Keratinocyte (primary cell): Measurements from ENCODE around the gene ZBTB49.

Experiments
- EZH2 ChIP-seq: IDR thresholded peaks from one replicate; pipeline ENCODE4 v1.6.1; 2012; ENCODE audit warnings: inconsistent platforms, mild to moderate bottlenecking, low read length, moderate library complexity
- TF ChIP-seq, protein P1 (sequence below), 3 experiments: IDR thresholded peaks in 1 of 3; conservative IDR thresholded peaks in 1 of 3; optimal IDR thresholded peaks in 1 of 3; 2 replicates in 2 of 3; 3 replicates in 1 of 3; pipeline versions ENCODE3 to v1.5.1; 2011; ENCODE audit warnings: low read length in 3 of 3, mild to moderate bottlenecking in 3 of 3, moderate library complexity in 2 of 3, control low read depth in 1 of 3, inconsistent platforms in 1 of 3; ENCODE audit not compliant: insufficient read depth in 2 of 3; ENCODE audit errors: extremely low read depth in 1 of 3

DNA sequence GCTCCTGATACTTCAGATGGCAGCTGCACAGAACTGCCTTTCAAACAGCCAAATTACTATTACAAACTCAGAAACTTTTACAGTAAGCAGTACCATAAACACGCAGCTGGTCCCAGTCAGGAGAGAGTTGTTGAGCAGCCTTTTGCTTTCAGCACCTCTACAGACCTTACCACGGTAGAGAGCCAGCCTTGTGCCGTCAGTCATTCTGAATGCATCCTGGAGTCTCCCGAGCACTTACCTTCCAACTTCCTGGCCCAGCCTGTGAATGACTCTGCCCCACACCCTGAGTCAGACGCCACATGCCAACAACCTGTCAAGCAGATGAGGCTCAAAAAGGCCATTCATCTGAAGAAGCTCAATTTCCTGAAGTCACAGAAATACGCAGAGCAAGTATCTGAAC is 12.4 kb downstream of the ZBTB49 start:
- TF ChIP-seq, protein P1, sequence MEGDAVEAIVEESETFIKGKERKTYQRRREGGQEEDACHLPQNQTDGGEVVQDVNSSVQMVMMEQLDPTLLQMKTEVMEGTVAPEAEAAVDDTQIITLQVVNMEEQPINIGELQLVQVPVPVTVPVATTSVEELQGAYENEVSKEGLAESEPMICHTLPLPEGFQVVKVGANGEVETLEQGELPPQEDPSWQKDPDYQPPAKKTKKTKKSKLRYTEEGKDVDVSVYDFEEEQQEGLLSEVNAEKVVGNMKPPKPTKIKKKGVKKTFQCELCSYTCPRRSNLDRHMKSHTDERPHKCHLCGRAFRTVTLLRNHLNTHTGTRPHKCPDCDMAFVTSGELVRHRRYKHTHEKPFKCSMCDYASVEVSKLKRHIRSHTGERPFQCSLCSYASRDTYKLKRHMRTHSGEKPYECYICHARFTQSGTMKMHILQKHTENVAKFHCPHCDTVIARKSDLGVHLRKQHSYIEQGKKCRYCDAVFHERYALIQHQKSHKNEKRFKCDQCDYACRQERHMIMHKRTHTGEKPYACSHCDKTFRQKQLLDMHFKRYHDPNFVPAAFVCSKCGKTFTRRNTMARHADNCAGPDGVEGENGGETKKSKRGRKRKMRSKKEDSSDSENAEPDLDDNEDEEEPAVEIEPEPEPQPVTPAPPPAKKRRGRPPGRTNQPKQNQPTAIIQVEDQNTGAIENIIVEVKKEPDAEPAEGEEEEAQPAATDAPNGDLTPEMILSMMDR (optimal IDR thresholded peaks at IDR 0.05 in 1 of 3, IDR thresholded peaks at IDR 0.05 in 1 of 3, conservative IDR thresholded peaks at IDR 0.05 in 1 of 3; ENCODE audit: extremely low read depth in 1 of 3, insufficient read depth in 2 of 3, low read length in 3 of 3) = no peak
- TF ChIP-seq EZH2 = no peak
